Measurements from ENCODE around the gene PRDM1.
A peak's percentile ranks its signal among the peaks of the same experiment; 100 is the strongest.

PRDM1 gene

GRCh38 chr6:106094964-106095335 lies 8.8 kb downstream of the PRDM1 start:
- peaks cover 16% of the 10 kb centered on the region for H3K4me1 ChIP-seq (ENCODE audit: insufficient read depth, low read length)
- H3K9me3 ChIP-seq (ENCODE audit: control insufficient read depth, insufficient read depth, low read length): no peaks in the 10 kb centered on the region
- H3K9ac ChIP-seq (ENCODE audit: low read depth, low read length): no peak overlapping the region
- H3K36me3 ChIP-seq (ENCODE audit: insufficient read depth, low read length): no peaks in the 10 kb centered on the region

GRCh38 chr6:106097411-106098231 lies 11.5 kb downstream of the PRDM1 start:
- Histone ChIP-seq H3K36me3 (ENCODE audit: insufficient read depth, low read length) (no peaks in the 10 kb centered on the region), H3K9me3 (ENCODE audit: control insufficient read depth, insufficient read depth, low read length) (no peaks in the 10 kb centered on the region), H3K9ac (ENCODE audit: low read depth, low read length) (peak overlapping the region; percentile 50), H3K4me1 (ENCODE audit: insufficient read depth, low read length) (peaks cover 16% of the 10 kb centered on the region)

DNA sequence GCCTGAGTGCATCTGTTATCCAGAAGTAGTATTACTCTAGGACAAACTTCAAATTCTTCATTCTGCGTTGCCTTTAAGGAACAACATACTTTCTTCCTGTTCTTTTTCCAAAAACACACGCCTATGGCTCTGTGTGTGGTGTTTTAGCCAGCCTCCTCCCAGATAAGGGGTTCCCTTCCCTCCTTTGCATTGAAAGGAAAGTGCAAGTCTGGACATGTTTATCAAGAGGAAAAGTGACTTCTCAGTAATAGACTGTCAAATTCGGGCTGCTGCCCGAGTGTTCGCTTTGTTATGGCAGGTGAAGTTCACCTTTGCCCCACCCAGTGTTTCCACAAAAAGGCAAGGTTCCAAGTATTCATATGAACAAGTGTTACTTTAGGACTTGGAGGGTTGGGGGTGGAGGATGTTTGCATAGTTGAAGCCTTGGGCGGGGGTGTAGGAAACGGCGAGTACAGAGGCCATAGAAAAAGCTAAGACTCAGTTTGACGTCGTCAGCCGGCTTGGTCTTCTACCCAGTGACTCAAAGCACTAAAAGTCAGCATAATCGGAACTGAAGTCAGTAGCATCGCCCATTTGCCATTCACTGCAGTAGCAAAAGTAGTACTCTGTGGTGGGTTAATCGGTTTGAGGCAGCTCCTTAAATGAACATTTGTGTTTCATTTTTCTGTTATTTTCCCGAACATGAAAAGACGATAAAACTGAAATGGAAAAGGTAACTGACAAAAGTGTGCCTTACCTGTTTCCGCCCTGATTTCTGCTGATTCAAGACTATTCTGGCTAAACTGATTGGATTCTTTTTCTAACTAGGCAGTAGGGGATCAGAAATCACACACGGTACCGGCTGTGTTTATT lies 12.5 kb downstream of the PRDM1 start:
- peak overlapping the region; percentile 50 for H3K9ac ChIP-seq (ENCODE audit: low read depth, low read length)
- H3K36me3 ChIP-seq (ENCODE audit: insufficient read depth, low read length): no peaks in the 10 kb centered on the region
- H3K9me3 ChIP-seq (ENCODE audit: control insufficient read depth, insufficient read depth, low read length): no peaks in the 10 kb centered on the region
- peaks cover 16% of the 10 kb centered on the region for H3K4me1 ChIP-seq (ENCODE audit: insufficient read depth, low read length)

- no peaks in the 10 kb centered on the region for H3K36me3 ChIP-seq (ENCODE audit: insufficient read depth, low read length)
- H3K4me1 ChIP-seq (ENCODE audit: insufficient read depth, low read length): peaks cover 16% of the 10 kb centered on the region
- peak overlapping the region; percentile 50; the same call in 1 of the 2 replicates for H3K9ac ChIP-seq (ENCODE audit: low read depth, low read length)
Measured at GRCh38 chr6:106099235-106099537, 13.1 kb downstream of the PRDM1 start.

DNA sequence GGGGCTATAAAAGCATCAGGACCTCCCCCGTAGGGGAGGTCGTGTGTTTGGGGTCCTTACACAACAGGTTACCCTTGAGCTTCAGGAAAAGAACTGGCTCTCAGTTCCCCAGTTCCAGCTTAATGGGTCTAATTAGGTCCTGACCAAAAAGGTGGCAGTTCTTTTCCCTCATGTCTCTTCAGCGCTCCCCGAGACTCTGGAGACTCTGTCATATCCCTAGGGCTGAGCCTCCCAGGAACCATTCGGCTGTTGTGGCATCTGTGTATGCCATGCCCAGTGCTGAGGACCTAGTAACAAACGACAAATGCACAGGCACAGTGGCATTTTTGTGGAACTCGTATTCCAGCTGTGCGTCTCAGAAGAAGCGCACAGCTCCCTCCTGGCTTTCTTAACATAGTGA lies 14.6 kb downstream of the PRDM1 start:
- Histone ChIP-seq H3K9me3 (ENCODE audit: control insufficient read depth, insufficient read depth, low read length) (no peaks in the 10 kb centered on the region), H3K36me3 (ENCODE audit: insufficient read depth, low read length) (no peaks in the 10 kb centered on the region; the same call in 1 of the 2 replicates), H3K9ac (ENCODE audit: low read depth, low read length) (no peak overlapping the region), H3K4me1 (ENCODE audit: insufficient read depth, low read length) (peaks cover 16% of the 10 kb centered on the region)

More at GRCh38 chr6:106099235-106099537, 13.1 kb downstream of the PRDM1 start:
- H3K9me3 ChIP-seq (ENCODE audit: control insufficient read depth, insufficient read depth, low read length): no peaks in the 10 kb centered on the region

GRCh38 chr6:106101466-106101865 lies 15.3 kb downstream of the PRDM1 start:
- Histone ChIP-seq H3K9me3 (ENCODE audit: control insufficient read depth, insufficient read depth, low read length) (no peaks in the 10 kb centered on the region), H3K36me3 (ENCODE audit: insufficient read depth, low read length) (peaks cover 3% of the 10 kb centered on the region), H3K9ac (ENCODE audit: low read depth, low read length) (no peak overlapping the region), H3K4me1 (ENCODE audit: insufficient read depth, low read length) (peaks cover 16% of the 10 kb centered on the region)

DNA sequence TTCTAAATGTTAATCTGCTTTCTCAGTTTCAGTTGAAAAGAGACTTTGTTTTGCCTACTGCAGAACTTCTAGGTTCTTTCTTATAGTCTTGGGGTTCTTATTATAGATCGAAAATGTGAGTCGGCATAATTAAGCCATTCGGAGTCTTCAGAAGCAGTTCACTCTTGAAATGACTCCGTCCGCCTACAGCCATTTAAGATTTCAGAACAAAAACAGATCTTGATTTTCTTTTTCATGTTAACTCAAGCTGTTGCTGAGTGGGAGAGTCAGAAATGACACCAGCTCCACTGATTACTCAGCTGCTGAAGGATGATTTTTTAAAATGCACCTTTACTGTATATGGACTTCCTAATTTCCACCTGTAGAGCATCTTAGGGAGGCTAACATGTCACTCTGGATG lies 15.9 kb downstream of the PRDM1 start:
- Histone ChIP-seq H3K36me3 (ENCODE audit: insufficient read depth, low read length) (peaks cover 5% of the 10 kb centered on the region), H3K9ac (ENCODE audit: low read depth, low read length) (no peak overlapping the region), H3K9me3 (ENCODE audit: control insufficient read depth, insufficient read depth, low read length) (no peaks in the 10 kb centered on the region), H3K4me1 (ENCODE audit: insufficient read depth, low read length) (peaks cover 15% of the 10 kb centered on the region)

DNA sequence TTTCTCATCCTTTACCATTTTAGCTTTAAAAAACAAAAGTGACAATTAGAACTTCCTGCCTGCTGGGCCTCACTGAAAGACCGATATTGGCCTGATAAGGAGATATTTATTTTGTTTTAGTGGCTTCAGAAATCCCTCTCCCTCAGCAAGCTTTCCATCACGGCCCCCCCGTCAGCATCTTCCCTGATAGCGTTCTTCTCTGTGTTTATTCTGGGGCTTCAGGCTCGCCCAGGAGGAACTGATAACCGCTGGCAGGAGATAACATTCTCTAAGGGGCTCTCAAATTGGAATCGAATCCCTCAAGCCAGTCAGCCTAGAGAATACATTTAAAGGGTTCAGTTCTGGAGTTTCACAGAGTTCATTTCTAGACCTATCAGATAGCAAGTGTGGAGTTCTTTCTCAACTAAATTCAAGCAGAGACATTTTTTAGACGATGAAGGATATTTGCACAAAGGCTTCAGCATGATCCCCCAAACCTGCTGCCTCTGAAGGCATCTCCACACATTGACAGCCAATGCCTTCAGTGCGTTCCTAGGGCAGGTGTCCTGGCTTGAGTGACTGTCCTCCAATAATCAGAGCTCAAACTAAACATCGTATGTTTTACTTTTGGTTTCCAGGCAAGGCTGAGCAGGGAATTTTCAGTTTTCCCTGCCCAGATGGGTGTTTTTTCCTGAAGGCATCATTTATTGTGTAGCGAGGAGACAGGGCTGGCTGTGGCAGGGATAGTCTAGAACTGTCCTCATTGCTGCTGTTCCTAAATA lies 17.0 kb downstream of the PRDM1 start:
- no peaks in the 10 kb centered on the region for H3K9me3 ChIP-seq (ENCODE audit: control insufficient read depth, insufficient read depth, low read length)
- peaks cover 5% of the 10 kb centered on the region for H3K36me3 ChIP-seq (ENCODE audit: insufficient read depth, low read length)
- H3K4me1 ChIP-seq (ENCODE audit: insufficient read depth, low read length): peaks cover 10% of the 10 kb centered on the region; the same call in 1 of the 2 replicates
- no peak overlapping the region for H3K9ac ChIP-seq (ENCODE audit: low read depth, low read length)

DNA sequence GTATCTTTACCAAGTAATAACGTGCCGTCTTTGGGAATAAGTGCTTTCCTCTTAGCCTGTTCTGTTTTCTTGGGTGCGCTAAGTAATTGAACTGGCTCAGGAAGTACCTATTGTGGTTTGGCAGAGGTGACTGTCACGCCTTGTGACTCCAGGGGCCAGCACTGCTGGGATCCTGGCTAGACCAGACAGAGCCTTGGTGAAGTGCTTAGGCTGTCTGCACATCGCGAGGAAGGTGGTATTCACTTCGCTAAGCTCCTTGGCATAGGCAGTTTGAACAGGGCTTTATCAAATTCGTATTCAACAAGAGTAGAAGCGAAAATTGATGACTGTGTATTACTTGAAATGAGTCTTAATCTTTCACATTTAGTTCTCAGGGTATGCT lies 17.6 kb downstream of the PRDM1 start:
- Histone ChIP-seq H3K36me3 (ENCODE audit: insufficient read depth, low read length) (peaks cover 5% of the 10 kb centered on the region), H3K4me1 (ENCODE audit: insufficient read depth, low read length) (peaks cover 7% of the 10 kb centered on the region; the same call in 1 of the 2 replicates), H3K9me3 (ENCODE audit: control insufficient read depth, insufficient read depth, low read length) (no peaks in the 10 kb centered on the region), H3K9ac (ENCODE audit: low read depth, low read length) (no peak overlapping the region)

DNA sequence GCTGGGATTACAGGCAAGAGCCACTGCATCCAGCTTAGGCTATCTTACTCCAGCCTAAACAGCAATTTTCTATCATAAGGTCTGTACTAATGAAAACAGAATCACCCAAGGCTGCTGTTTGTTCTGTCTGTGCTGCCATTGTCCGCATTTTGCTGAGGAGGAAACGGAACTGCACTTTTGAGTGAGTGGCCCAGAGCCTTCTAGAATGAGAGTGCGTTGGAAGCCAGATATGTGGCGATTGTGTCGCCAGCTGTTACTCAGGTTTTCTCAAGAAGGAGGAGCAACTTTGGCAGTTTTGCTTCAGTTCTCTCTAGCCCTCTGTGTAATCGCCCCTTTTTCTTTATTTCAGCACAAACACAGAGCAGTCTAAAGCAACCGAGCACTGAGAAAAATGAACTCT lies 18.3 kb downstream of the PRDM1 start:
- no peaks in the 10 kb centered on the region; the same call in 1 of the 2 replicates for H3K4me1 ChIP-seq (ENCODE audit: insufficient read depth, low read length)
- no peaks in the 10 kb centered on the region for H3K9me3 ChIP-seq (ENCODE audit: control insufficient read depth, insufficient read depth, low read length)
- no peak overlapping the region for H3K9ac ChIP-seq (ENCODE audit: low read depth, low read length)
- H3K36me3 ChIP-seq (ENCODE audit: insufficient read depth, low read length): peaks cover 5% of the 10 kb centered on the region

DNA sequence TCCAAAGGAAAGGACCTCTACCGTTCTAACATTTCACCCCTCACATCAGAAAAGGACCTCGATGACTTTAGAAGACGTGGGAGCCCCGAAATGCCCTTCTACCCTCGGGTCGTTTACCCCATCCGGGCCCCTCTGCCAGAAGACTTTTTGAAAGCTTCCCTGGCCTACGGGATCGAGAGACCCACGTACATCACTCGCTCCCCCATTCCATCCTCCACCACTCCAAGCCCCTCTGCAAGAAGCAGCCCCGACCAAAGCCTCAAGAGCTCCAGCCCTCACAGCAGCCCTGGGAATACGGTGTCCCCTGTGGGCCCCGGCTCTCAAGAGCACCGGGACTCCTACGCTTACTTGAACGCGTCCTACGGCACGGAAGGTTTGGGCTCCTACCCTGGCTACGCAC lies 18.8 kb downstream of the PRDM1 start:
- H3K4me1 ChIP-seq (ENCODE audit: insufficient read depth, low read length): no peaks in the 10 kb centered on the region; the same call in 1 of the 2 replicates
- H3K9ac ChIP-seq (ENCODE audit: low read depth, low read length): no peak overlapping the region

GRCh38 chr6:106105493-106105892 lies 19.4 kb downstream of the PRDM1 start:
- H3K4me1 ChIP-seq (ENCODE audit: insufficient read depth, low read length): no peaks in the 10 kb centered on the region; the same call in 1 of the 2 replicates
- H3K36me3 ChIP-seq (ENCODE audit: insufficient read depth, low read length): peaks cover 5% of the 10 kb centered on the region
- H3K9me3 ChIP-seq (ENCODE audit: control insufficient read depth, insufficient read depth, low read length): no peaks in the 10 kb centered on the region
- no peak overlapping the region for H3K9ac ChIP-seq (ENCODE audit: low read depth, low read length)

More for the DNA sequence above, 18.8 kb downstream of the PRDM1 start:
- Histone ChIP-seq H3K36me3 (ENCODE audit: insufficient read depth, low read length) (peaks cover 5% of the 10 kb centered on the region), H3K9me3 (ENCODE audit: control insufficient read depth, insufficient read depth, low read length) (no peaks in the 10 kb centered on the region)

- Histone ChIP-seq H3K36me3 (ENCODE audit: insufficient read depth, low read length) (peaks cover 5% of the 10 kb centered on the region), H3K4me1 (ENCODE audit: insufficient read depth, low read length) (no peaks in the 10 kb centered on the region; the same call in 1 of the 2 replicates), H3K9ac (ENCODE audit: low read depth, low read length) (no peak overlapping the region), H3K9me3 (ENCODE audit: control insufficient read depth, insufficient read depth, low read length) (no peaks in the 10 kb centered on the region)
Measured at GRCh38 chr6:106106276-106107042, 20.3 kb downstream of the PRDM1 start.

Measured in ES-I3 (cell line).